ENCODE measurements around the gene RAB38.

DNA sequence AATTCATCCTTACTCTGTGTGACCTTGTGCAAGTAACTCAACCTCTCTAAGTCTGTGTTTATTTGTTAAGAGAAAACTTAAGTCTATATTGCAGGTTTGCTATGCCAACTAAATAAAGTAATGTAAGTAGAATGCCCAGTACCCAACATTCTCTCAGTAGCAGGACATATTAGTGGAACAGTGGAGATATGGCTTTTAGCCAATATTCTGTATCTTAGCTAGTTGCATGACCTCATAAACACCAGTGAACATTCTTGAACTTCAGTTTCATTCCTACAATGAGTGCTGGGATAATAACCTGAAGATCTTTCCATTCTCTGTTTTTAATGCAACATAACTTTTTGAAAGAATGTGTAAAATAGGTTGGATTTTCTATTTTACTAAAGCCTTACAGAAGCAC, 77.0 kb downstream of the RAB38 start:
- TF ChIP-seq ARNT (IDR thresholded peaks at IDR 0.05) = no peak
- no peak for TF ChIP-seq TARDBP (IDR thresholded peaks at IDR 0.05)
- no peak for TF ChIP-seq BHLHE40 (IDR thresholded peaks at IDR 0.05; ENCODE audit: borderline replicate concordance)
- TF ChIP-seq FOXM1 (IDR thresholded peaks at IDR 0.05; ENCODE audit: borderline replicate concordance) = no peak
- no peak for TF ChIP-seq HDGF (IDR thresholded peaks at IDR 0.05; ENCODE audit: borderline replicate concordance)
- TF ChIP-seq FOXA1 (IDR thresholded peaks at IDR 0.05) = no peak
- TF ChIP-seq CTBP1 (IDR thresholded peaks at IDR 0.05; ENCODE audit: borderline replicate concordance) = no peak
- no peak for TF ChIP-seq SP1 (IDR thresholded peaks at IDR 0.05)
